KMS-11 (cell line): ENCODE results near the gene USP2.

Experiments
- H2AFZ ChIP-seq: fragments of 200-600 bp; sonication (generic); 2 replicates; pipeline ENCODE4 v1.6.1; 2016; ENCODE audit warnings: antibody characterized with exemption, mixed run types, low read depth
- H3K27ac ChIP-seq: fragments of 200-600 bp; sonication (generic); 2 replicates; pipeline ENCODE4 v1.6.1; 2016; ENCODE audit warnings: mild to moderate bottlenecking, mixed run types
- H3K27me3 ChIP-seq: fragments of 200-600 bp; sonication (generic); 2 replicates; pipeline ENCODE4 v1.6.1; 2017; ENCODE audit warnings: mild to moderate bottlenecking, low read depth, mixed run types, moderate library complexity; ENCODE audit not compliant: insufficient read depth
- H3K36me3 ChIP-seq: fragments of 200-600 bp; sonication (generic); 2 replicates; pipeline ENCODE4 v1.6.1; 2017; ENCODE audit warnings: mild to moderate bottlenecking, mixed run types; ENCODE audit not compliant: insufficient read depth
- H3K4me1 ChIP-seq: fragments of 200-600 bp; sonication (generic); 2 replicates; pipeline ENCODE4 v1.6.1; 2016; ENCODE audit warnings: mild to moderate bottlenecking, low read depth, mixed run types; ENCODE audit not compliant: poor library complexity, severe bottlenecking
- H3K4me2 ChIP-seq: fragments of 200-600 bp; sonication (generic); 2 replicates; pipeline ENCODE4 v1.7.0; 2016; ENCODE audit warnings: mild to moderate bottlenecking, mixed run types
- H3K4me3 ChIP-seq: fragments of 200-600 bp; sonication (generic); IDR thresholded peaks from 2 replicates; pipeline ENCODE4 v1.6.1; 2017; ENCODE audit warnings: low read depth, low read length, mixed read lengths; ENCODE audit not compliant: insufficient read depth
- H3K79me2 ChIP-seq: fragments of 200-600 bp; sonication (generic); 2 replicates; pipeline ENCODE4 v1.6.1; 2016; ENCODE audit warnings: low read depth, mixed run types; ENCODE audit not compliant: insufficient read depth
- H3K9ac ChIP-seq: fragments of 200-600 bp; sonication (generic); 2 replicates; pipeline ENCODE4 v1.6.1; 2016; ENCODE audit warnings: mild to moderate bottlenecking, mixed run types
- H4K20me1 ChIP-seq: fragments of 200-600 bp; sonication (generic); 2 replicates; pipeline ENCODE4 v1.6.1; 2016; ENCODE audit warnings: mild to moderate bottlenecking, mixed run types; ENCODE audit not compliant: insufficient read depth
- CTCF ChIP-seq: fragments of 200-600 bp; sonication (generic); conservative IDR thresholded peaks from 2 replicates; pipeline ENCODE4 v1.6.1; 2017; ENCODE audit warnings: low read depth, mild to moderate bottlenecking, antibody characterized with exemption, low read length, moderate library complexity, mixed read lengths

The USP2 gene

GRCh38 chr11:119337581-119338317, 43.7 kb downstream of the USP2 start:
- Histone ChIP-seq H3K36me3 (no peaks in the 10 kb centered on the region), H3K27me3 (no peaks in the 10 kb centered on the region), H2AFZ (no peak overlapping the region), H3K4me1 (no peaks in the 10 kb centered on the region), H4K20me1 (no peaks in the 10 kb centered on the region), H3K27ac (no peak overlapping the region), H3K4me3 (no peak overlapping the region), H3K4me2 (no peak overlapping the region), H3K79me2 (peaks cover 6% of the 10 kb centered on the region; the same call in 1 of the 2 replicates), H3K9ac (no peak overlapping the region)
- no peak for TF ChIP-seq CTCF

DNA sequence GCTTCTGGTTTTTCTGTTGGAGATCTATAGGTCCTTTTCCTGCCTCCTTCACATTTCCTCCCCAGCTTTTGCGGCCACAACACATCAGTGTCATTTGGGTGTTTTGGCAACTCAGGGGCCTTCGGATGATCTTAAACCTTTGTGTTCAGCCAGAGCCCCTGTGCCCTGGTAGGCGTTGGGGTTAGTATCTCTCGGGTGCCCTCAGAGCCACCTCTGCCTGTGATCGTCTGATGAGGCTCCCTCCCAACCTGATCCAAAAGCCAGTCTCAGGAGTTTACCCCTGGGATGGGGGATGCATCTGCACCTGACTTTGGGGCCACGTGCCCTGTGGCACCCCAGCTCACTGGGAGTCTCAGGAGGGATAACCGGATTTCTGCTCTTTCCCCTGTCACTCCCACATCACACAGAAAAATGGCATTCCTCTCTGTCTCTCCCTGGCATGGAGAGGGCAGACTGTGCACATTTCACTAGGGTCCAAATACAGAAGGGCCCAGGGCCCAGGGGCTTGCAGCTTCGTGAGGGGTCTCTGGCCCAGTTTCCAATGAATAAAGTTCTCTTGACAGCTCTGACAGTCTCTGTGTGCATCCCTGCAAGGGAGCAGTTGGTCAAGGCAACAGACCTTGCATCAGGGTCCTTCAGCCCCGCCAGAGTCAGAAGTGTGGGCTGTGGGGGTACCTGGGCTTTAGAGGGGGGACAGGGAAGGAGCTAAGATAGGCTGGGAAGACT, 44.6 kb downstream of the USP2 start:
- no peak overlapping the region for H3K27ac ChIP-seq
- H4K20me1 ChIP-seq = no peaks in the 10 kb centered on the region
- no peak for TF ChIP-seq CTCF
- H3K36me3 ChIP-seq = no peaks in the 10 kb centered on the region
- peaks cover 6% of the 10 kb centered on the region; the same call in 1 of the 2 replicates for H3K79me2 ChIP-seq
- H3K4me2 ChIP-seq = no peak overlapping the region
- H3K9ac ChIP-seq = no peak overlapping the region
- H3K27me3 ChIP-seq = no peaks in the 10 kb centered on the region
- H2AFZ ChIP-seq = no peak overlapping the region
- no peaks in the 10 kb centered on the region for H3K4me1 ChIP-seq
- H3K4me3 ChIP-seq = no peak overlapping the region

DNA sequence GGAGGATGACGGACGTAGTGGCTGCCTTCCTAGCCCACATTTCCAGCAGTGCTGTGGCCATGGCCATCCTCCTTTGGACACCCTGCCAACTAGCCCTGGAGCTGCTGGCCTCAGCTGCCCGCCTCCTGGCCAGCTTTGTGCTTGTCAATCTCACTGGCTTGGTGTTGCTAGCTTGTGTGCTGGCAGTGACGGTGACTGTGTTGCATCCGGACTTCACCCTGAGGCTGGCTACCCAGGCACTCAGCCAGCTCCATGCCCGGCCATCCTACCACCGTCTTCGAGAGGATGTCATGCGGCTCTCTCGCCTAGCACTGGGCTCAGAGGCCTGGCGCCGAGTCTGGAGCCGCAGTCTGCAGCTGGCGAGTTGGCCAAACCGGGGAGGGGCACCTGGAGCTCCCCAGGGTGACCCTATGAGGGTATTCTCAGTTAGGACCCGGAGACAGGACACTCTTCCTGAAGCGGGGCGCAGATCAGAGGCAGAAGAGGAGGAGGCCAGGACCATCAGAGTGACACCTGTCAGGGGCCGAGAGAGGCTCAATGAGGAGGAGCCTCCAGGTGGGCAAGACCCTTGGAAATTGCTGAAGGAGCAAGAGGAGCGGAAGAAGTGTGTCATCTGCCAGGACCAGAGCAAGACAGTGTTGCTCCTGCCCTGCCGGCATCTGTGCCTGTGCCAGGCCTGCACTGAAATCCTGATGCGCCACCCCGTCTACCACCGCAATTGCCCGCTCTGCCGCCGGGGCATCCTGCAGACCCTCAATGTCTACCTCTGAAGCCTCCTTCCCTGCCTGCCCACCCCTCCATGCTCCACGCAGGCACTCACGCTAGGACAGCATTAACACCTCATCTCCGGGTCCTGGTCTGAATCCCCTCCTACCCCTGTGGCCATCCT, 45.6 kb downstream of the USP2 start:
- H3K9ac ChIP-seq = no peak overlapping the region
- H3K36me3 ChIP-seq = no peaks in the 10 kb centered on the region
- H2AFZ ChIP-seq = no peak overlapping the region
- no peak overlapping the region for H3K4me2 ChIP-seq
- no peak overlapping the region for H3K4me3 ChIP-seq
- peaks cover 6% of the 10 kb centered on the region; the same call in 1 of the 2 replicates for H3K79me2 ChIP-seq
- no peaks in the 10 kb centered on the region for H3K4me1 ChIP-seq
- no peak for TF ChIP-seq CTCF
- H4K20me1 ChIP-seq = no peaks in the 10 kb centered on the region
- H3K27me3 ChIP-seq = no peaks in the 10 kb centered on the region
- no peak overlapping the region for H3K27ac ChIP-seq

- Histone ChIP-seq H3K9ac (peak overlapping the region; percentile 78; the same call in 1 of the 2 replicates), H3K36me3 (no peaks in the 10 kb centered on the region), H3K4me3 (no peak overlapping the region), H3K4me1 (no peaks in the 10 kb centered on the region), H4K20me1 (no peaks in the 10 kb centered on the region), H2AFZ (0 out of 2 replicates have a peak overlapping the region, but pooled peaks have one; percentile 48), H3K27me3 (no peaks in the 10 kb centered on the region), H3K4me2 (peak overlapping the region; percentile 64), H3K79me2 (peaks cover 6% of the 10 kb centered on the region; the same call in 1 of the 2 replicates), H3K27ac (no peak overlapping the region)
- no peak for TF ChIP-seq CTCF
Observed at GRCh38 chr11:119335091-119335654, 46.3 kb downstream of the USP2 start.
